ENCODE results near the gene SAPCD1. TPM values are rescaled to one million over a fixed set of nuclear protein-coding genes. Genes with fewer than 3 reads are reported as not detected.

The SAPCD1 gene
- total RNA-seq, 3 donors from 2014 or later = 1.6 to 2.0 TPM; not detected in 1

DNA sequence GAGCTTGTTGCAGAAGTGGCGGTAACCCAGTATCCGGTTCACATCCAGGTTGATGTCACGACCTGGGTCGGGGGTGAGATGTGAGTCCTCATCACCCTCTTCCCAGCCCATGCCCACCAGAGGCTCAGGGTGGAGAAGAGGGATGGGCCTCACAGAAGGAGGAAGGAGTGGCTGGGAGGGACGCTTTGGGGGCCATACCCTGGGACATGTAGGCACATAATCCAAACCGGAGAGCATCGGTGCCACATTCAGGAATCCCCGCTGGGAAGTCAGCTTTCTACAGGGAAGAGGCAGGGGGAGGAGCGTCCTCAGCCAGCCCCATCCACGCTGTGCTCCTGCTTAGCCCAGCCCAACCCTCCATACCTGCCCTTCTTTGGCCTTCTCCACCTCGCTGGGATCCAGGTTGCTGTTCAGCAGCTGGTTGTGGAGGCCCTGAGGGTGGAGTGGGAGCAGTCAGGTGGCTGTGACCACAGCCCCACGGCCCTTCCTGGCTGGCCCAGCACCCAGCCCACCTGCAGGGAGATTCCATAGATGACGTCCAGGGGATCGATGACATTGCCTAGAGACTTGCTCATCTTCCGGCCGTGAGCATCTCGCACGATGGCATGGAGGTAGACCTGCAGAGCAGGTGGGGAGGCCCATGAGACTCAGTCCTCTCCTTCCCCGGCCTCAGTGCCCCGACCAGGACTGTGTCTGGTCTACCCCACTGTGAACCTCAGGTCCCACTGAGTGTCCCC lies 18.2 kb downstream of the SAPCD1 start:
- Histone ChIP-seq H3K9me3 (no peaks in the 10 kb centered on the region), H3K36me3 (no peaks in the 10 kb centered on the region), H3K27ac (no peak overlapping the region), H3K4me3 (no peak overlapping the region), H3K4me1 (peaks cover 6 to 8% of the 10 kb centered on the region in 2 donors), H3K27me3 (no peaks in the 10 kb centered on the region)
- no peak for TF ChIP-seq POLR2AphosphoS5 (IDR thresholded peaks at IDR 0.05)
- TF ChIP-seq POLR2A (IDR thresholded peaks at IDR 0.05) = no peak
- TF ChIP-seq, protein P1, sequence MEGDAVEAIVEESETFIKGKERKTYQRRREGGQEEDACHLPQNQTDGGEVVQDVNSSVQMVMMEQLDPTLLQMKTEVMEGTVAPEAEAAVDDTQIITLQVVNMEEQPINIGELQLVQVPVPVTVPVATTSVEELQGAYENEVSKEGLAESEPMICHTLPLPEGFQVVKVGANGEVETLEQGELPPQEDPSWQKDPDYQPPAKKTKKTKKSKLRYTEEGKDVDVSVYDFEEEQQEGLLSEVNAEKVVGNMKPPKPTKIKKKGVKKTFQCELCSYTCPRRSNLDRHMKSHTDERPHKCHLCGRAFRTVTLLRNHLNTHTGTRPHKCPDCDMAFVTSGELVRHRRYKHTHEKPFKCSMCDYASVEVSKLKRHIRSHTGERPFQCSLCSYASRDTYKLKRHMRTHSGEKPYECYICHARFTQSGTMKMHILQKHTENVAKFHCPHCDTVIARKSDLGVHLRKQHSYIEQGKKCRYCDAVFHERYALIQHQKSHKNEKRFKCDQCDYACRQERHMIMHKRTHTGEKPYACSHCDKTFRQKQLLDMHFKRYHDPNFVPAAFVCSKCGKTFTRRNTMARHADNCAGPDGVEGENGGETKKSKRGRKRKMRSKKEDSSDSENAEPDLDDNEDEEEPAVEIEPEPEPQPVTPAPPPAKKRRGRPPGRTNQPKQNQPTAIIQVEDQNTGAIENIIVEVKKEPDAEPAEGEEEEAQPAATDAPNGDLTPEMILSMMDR (IDR thresholded peaks at IDR 0.05) = no peak
- no peak for DNase-seq (ENCODE audit: low spot score in 2 of 2)
- intact Hi-C loops (cut with DNase I; ENCODE audit: low total_unique reads) = no loop called here

DNA sequence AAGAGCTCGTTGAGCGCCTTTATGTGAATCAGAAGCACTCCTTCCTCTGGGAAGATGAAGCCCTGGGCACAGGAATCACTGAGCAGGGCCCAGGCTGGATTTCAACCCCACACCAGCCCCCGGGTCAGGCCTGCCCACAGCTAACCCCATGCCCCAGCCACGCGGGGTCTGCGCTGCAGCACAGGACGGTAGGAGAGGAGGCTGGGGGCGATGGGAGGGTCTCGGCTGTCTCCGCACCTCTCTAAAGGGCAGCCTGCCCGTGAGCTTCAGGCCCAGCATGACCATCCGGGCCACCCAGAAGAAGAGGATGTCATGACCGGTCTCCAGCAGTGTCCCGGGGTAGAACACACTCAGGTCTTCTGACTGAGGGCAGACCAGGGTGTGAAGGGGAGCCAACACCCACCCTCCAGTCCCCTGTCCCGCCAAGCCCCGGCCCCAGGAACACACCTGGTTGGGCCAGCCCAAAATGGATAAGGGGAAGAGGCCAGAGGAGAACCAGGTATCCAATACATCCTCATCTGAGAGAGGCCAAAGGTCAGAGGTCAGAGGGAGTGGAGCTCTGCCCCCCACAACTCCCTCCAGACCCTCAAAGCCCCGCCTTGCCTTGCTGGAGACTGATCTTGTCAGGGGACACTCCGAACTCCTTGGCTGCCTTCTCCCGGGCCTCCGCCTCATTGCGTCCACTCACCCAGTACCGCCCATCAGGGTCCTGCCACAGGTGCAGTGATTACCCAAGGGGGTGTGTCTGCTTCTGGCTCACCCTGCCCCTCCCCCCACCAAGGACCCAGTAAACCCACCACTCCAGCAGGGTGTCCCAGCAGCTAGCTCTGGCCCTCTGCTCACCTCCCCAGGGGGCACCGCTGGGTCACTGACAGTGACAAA lies 19.0 kb downstream of the SAPCD1 start:
- intact Hi-C loops (cut with DNase I; ENCODE audit: low total_unique reads) = no loop called here
- DNase-seq (ENCODE audit: low spot score in 2 of 2) = no peak
- H3K4me3 ChIP-seq = no peak overlapping the region
- no peaks in the 10 kb centered on the region for H3K27me3 ChIP-seq
- no peaks in the 10 kb centered on the region for H3K36me3 ChIP-seq
- TF ChIP-seq POLR2A (IDR thresholded peaks at IDR 0.05) = no peak
- TF ChIP-seq, protein P1 (IDR thresholded peaks at IDR 0.05) = no peak
- no peak for TF ChIP-seq POLR2AphosphoS5 (IDR thresholded peaks at IDR 0.05)
- H3K4me1 ChIP-seq = peaks cover 5 to 8% of the 10 kb centered on the region in 2 donors
- no peaks in the 10 kb centered on the region for H3K9me3 ChIP-seq
- H3K27ac ChIP-seq = no peak overlapping the region

- Histone ChIP-seq H3K4me3 (no peak overlapping the region), H3K36me3 (no peaks in the 10 kb centered on the region), H3K9me3 (no peaks in the 10 kb centered on the region), H3K4me1 (peaks cover 0 to under 1% of the 10 kb centered on the region in 2 donors), H3K27ac (no peak overlapping the region), H3K27me3 (no peaks in the 10 kb centered on the region)
- intact Hi-C loops (cut with DNase I; ENCODE audit: low total_unique reads) = no loop called here
- no peak for DNase-seq (ENCODE audit: low spot score in 2 of 2)
- TF ChIP-seq POLR2A (IDR thresholded peaks at IDR 0.05) (no peak), POLR2AphosphoS5 (IDR thresholded peaks at IDR 0.05) (no peak)
These were observed 19.8 kb downstream of the SAPCD1 start for GRCh38 chr6:31782126-31782855.

- Histone ChIP-seq H3K9me3 (no peaks in the 10 kb centered on the region), H3K27me3 (no peaks in the 10 kb centered on the region), H3K36me3 (no peaks in the 10 kb centered on the region), H3K4me3 (no peak overlapping the region), H3K4me1 (no peaks in the 10 kb centered on the region), H3K27ac (no peak overlapping the region)
- intact Hi-C loops (cut with DNase I; ENCODE audit: low total_unique reads) = no loop called here
- no peak for DNase-seq (ENCODE audit: low spot score in 2 of 2)
- no peak for TF ChIP-seq POLR2A (IDR thresholded peaks at IDR 0.05)
- no peak for TF ChIP-seq POLR2AphosphoS5 (IDR thresholded peaks at IDR 0.05)
- TF ChIP-seq, protein P1 (IDR thresholded peaks at IDR 0.05) = no peak
These were observed 21.9 kb downstream of the SAPCD1 start for GRCh38 chr6:31784098-31784925.

DNA sequence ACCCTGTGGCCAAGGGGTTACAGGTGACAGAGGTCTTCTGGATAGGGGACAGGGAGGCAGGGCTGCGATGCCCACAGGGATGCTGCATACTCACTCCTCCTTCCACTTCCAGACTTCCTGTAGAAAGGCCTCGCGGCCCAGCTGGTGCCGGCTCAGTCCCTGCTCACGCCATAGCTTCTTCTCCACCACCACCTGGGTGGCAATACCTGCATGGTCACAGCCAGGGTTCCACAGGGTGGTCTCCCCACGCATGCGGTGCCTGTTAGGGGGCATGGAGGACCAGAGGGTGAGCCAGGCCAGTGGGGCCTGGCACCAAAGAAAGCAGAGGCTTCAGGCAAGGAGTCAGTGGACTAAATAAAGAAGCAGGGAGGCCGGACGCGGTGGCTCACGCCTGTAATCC lies 23.0 kb downstream of the SAPCD1 start:
- Histone ChIP-seq H3K9me3 (no peaks in the 10 kb centered on the region), H3K36me3 (no peaks in the 10 kb centered on the region), H3K27ac (no peak overlapping the region), H3K4me3 (no peak overlapping the region), H3K4me1 (no peaks in the 10 kb centered on the region), H3K27me3 (no peaks in the 10 kb centered on the region)
- intact Hi-C loops (cut with DNase I; ENCODE audit: low total_unique reads) = no loop called here
- no peak for DNase-seq (ENCODE audit: low spot score in 2 of 2)
- TF ChIP-seq POLR2A (IDR thresholded peaks at IDR 0.05) (no peak), POLR2AphosphoS5 (IDR thresholded peaks at IDR 0.05) (no peak)
- TF ChIP-seq, protein P1 (IDR thresholded peaks at IDR 0.05) = no peak
